Stimulated activated CD4-positive, alpha-beta T cell treated with anti-CD3 and anti-CD28 coated beads, Interleukin-4, amount 100 ng/mL, for 4 hours (primary cell): ENCODE results near the gene ASAP3.

ENCODE experiments used
- DNase-seq, 2 experiments: peaks; one replicate each; pipeline ENCODE4 v3.0.0-alpha.2; 2020

ASAP3 gene

GRCh38 chr1:23448846-23449245, 35.1 kb downstream of the ASAP3 start:
- no peak for DNase-seq

GRCh38 chr1:23446661-23447310, 37.2 kb downstream of the ASAP3 start:
- DNase-seq, result no peak

GRCh38 chr1:23444596-23445390, 39.2 kb downstream of the ASAP3 start:
- DNase-seq, result no peak

- DNase-seq, result no peak
Observed at GRCh38 chr1:23444104-23444533, 39.9 kb downstream of the ASAP3 start.

- DNase-seq, result no peak
Observed at GRCh38 chr1:23442751-23443150, 41.2 kb downstream of the ASAP3 start.

- DNase-seq, result no peak
Observed at GRCh38 chr1:23441446-23442148, 42.4 kb downstream of the ASAP3 start.

GRCh38 chr1:23438545-23438944, 45.4 kb downstream of the ASAP3 start:
- no peak for DNase-seq

- DNase-seq, result no peak
Observed at GRCh38 chr1:23437355-23437664, 46.7 kb downstream of the ASAP3 start.

- DNase-seq, result peak; percentile 29 to 36
Observed at GRCh38 chr1:23436520-23437354, 47.2 kb downstream of the ASAP3 start.

- DNase-seq, result no peak
Observed at GRCh38 chr1:23434260-23434775, 49.7 kb downstream of the ASAP3 start.

GRCh38 chr1:23433122-23433521, 50.9 kb downstream of the ASAP3 start:
- no peak for DNase-seq

- DNase-seq, result no peak
Observed at GRCh38 chr1:23431431-23431830, 52.5 kb downstream of the ASAP3 start.

GRCh38 chr1:23430803-23431202, 53.2 kb downstream of the ASAP3 start:
- no peak for DNase-seq

GRCh38 chr1:23428136-23428905, 55.7 kb downstream of the ASAP3 start:
- no peak for DNase-seq

- no peak for DNase-seq
Observed at GRCh38 chr1:23427550-23427949, 56.4 kb downstream of the ASAP3 start.

- no peak for DNase-seq
Observed at GRCh38 chr1:23426828-23427227, 57.2 kb downstream of the ASAP3 start.

- DNase-seq, result no peak
Observed at GRCh38 chr1:23425193-23425494, 58.8 kb downstream of the ASAP3 start.

- DNase-seq, result peak; percentile 25 to 26
Observed at GRCh38 chr1:23424293-23425192, 59.4 kb downstream of the ASAP3 start, which contains the start of gene TCEA3. TSS of gene TCEA3 (minus strand) at chr1:23424748. CDS start at chr1:23424633, 115 bp downstream.

- DNase-seq, result peak; percentile 13 to 15
Observed at GRCh38 chr1:23423415-23424292, 60.3 kb downstream of the ASAP3 start.

GRCh38 chr1:23422941-23423340, 61.0 kb downstream of the ASAP3 start:
- no peak for DNase-seq
